Neural cell (in vitro differentiated cells): ENCODE measurements around the gene NFAM1.

ENCODE experiments used
- EP300 ChIP-seq: fragments of 450-650 bp; conservative IDR thresholded peaks from 2 replicates; pipeline ENCODE4 v1.6.1; 2014; ENCODE audit warnings: antibody characterized with exemption, mild to moderate bottlenecking, moderate library complexity; ENCODE audit not compliant: poor library complexity, severe bottlenecking
- EZH2 ChIP-seq: fragments of 200-600, 300-800 bp; shearing (Covaris generic), sonication (generic); IDR thresholded peaks from 2 replicates; pipeline ENCODE4 v1.6.1; 2014; ENCODE audit warnings: antibody characterized with exemption, low read length, borderline replicate concordance, mild to moderate bottlenecking; ENCODE audit not compliant: insufficient read depth, poor library complexity, severe bottlenecking
- POLR2AphosphoS5 ChIP-seq: IDR thresholded peaks from 2 replicates; pipeline ENCODE4 v1.6.1; 2012
- RAD21 ChIP-seq: fragments of 450-650 bp; conservative IDR thresholded peaks from 2 replicates; pipeline ENCODE4 v1.6.1; 2014; ENCODE audit warnings: antibody characterized with exemption, mild to moderate bottlenecking, moderate library complexity
- SMC3 ChIP-seq: fragments of 450-650 bp; conservative IDR thresholded peaks from 2 replicates; pipeline ENCODE4 v1.6.1; 2014; ENCODE audit warnings: antibody characterized with exemption, mild to moderate bottlenecking, moderate library complexity; ENCODE audit not compliant: poor library complexity
- TAF1 ChIP-seq: IDR thresholded peaks from 2 replicates; pipeline ENCODE4 v1.6.1; 2012; ENCODE audit warnings: low read depth
- TF ChIP-seq, protein P1 (sequence below): IDR thresholded peaks from 2 replicates; pipeline ENCODE4 v1.6.1; 2012; ENCODE audit warnings: borderline replicate concordance
- TF ChIP-seq, protein P2 (sequence below): fragments of 450-650 bp; IDR thresholded peaks from 2 replicates; pipeline ENCODE4 v1.5.1; 2014; ENCODE audit warnings: antibody characterized with exemption, mild to moderate bottlenecking, moderate library complexity; ENCODE audit not compliant: poor library complexity, severe bottlenecking

GRCh38 chr22:42399315-42400271, 32.6 kb downstream of the NFAM1 start:
- TF ChIP-seq, protein P1, sequence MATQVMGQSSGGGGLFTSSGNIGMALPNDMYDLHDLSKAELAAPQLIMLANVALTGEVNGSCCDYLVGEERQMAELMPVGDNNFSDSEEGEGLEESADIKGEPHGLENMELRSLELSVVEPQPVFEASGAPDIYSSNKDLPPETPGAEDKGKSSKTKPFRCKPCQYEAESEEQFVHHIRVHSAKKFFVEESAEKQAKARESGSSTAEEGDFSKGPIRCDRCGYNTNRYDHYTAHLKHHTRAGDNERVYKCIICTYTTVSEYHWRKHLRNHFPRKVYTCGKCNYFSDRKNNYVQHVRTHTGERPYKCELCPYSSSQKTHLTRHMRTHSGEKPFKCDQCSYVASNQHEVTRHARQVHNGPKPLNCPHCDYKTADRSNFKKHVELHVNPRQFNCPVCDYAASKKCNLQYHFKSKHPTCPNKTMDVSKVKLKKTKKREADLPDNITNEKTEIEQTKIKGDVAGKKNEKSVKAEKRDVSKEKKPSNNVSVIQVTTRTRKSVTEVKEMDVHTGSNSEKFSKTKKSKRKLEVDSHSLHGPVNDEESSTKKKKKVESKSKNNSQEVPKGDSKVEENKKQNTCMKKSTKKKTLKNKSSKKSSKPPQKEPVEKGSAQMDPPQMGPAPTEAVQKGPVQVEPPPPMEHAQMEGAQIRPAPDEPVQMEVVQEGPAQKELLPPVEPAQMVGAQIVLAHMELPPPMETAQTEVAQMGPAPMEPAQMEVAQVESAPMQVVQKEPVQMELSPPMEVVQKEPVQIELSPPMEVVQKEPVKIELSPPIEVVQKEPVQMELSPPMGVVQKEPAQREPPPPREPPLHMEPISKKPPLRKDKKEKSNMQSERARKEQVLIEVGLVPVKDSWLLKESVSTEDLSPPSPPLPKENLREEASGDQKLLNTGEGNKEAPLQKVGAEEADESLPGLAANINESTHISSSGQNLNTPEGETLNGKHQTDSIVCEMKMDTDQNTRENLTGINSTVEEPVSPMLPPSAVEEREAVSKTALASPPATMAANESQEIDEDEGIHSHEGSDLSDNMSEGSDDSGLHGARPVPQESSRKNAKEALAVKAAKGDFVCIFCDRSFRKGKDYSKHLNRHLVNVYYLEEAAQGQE = no peak
- TF ChIP-seq, protein P2, sequence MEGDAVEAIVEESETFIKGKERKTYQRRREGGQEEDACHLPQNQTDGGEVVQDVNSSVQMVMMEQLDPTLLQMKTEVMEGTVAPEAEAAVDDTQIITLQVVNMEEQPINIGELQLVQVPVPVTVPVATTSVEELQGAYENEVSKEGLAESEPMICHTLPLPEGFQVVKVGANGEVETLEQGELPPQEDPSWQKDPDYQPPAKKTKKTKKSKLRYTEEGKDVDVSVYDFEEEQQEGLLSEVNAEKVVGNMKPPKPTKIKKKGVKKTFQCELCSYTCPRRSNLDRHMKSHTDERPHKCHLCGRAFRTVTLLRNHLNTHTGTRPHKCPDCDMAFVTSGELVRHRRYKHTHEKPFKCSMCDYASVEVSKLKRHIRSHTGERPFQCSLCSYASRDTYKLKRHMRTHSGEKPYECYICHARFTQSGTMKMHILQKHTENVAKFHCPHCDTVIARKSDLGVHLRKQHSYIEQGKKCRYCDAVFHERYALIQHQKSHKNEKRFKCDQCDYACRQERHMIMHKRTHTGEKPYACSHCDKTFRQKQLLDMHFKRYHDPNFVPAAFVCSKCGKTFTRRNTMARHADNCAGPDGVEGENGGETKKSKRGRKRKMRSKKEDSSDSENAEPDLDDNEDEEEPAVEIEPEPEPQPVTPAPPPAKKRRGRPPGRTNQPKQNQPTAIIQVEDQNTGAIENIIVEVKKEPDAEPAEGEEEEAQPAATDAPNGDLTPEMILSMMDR = no peak
- TF ChIP-seq TAF1 = no peak
- TF ChIP-seq EZH2 = no peak
- TF ChIP-seq POLR2AphosphoS5 = no peak
- no peak for TF ChIP-seq EP300
- TF ChIP-seq RAD21 = peak; percentile 21
- peak; percentile 21 for TF ChIP-seq SMC3
